ENCODE measurements around the gene EYA2.
"Not testable (repeated sequence)": the region's sequence is repeated elsewhere in the genome, so short reads cannot be mapped to it uniquely, and the experiment has no call there.

Gene EYA2

DNA sequence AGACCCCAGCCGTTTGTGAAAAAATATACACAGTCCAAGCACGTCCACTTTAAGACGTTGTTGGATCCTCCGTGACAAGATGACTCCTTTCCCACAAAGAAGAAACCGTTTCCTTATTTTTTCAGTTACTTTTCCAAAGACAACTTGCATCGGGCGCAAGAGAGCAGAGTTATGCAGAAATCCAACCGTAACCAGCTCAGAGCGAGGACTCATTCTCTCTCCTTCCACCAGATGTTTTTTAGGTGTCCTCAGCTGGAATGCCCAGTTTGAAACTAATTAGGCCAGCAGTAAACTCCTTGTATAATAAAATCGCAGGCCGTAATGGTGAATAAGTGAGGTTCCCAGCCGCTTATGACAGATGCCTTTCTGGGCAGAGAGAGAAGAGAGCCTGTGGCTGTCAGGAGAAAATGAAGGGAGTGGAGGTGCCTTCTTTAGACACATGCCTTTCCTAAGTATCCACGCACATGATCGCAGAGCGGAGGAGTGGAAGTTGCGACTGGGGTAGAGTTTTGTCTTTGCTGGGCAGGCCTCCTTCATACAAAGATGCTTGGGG lies 2.8 kb downstream of the EYA2 start:
- DNase-seq = no peak

GRCh38 chr20:46898423-46898822 lies 3.8 kb downstream of the EYA2 start:
- no peak for DNase-seq

- DNase-seq = no peak
Measured at GRCh38 chr20:46899621-46900020, 5.0 kb downstream of the EYA2 start.

GRCh38 chr20:46900086-46900485 lies 5.4 kb downstream of the EYA2 start:
- DNase-seq = no peak

DNA sequence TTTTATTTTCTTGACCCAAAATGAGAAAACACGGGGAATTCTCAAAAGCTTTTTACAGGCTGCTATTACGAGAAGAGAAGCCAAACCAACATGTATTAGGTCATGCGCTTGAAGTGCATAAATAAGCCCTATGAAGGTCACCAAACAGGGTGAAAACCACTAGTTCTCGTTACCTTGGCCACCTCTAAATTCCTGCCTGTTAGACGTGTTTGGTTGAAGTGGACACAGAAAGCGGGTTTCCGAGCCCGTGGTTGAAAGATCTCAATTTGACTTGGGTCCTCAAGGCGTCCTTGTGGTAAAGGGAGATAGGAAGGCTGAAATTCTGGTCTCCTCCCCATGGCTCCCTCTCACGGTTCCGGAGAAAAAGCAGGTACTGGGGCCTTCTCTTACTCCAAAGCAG lies 6.2 kb downstream of the EYA2 start:
- no peak for DNase-seq

DNA sequence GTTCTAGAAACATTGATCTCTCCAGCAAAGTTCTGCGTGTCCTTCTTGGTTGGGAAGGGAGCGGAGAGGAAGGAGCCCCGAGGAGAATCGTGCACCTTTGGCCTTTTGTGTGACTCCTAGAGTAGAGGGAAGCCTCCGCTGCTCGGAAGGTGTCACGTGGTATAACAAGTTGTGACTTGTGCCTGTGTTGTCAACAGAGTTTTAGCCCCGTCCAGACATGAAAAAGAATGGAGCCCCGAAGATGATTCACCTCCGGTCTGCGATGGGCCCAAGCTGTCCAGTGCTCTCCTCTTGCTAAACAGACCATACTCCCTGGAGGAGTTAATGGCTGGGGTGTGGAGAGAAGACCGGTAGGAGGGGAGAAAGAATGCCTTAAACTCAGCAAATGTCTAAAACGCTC lies 7.0 kb downstream of the EYA2 start:
- DNase-seq = no peak

GRCh38 chr20:46903256-46903655 lies 8.6 kb downstream of the EYA2 start:
- DNase-seq = no peak

GRCh38 chr20:46903937-46904336 lies 9.3 kb downstream of the EYA2 start:
- no peak for DNase-seq

GRCh38 chr20:46905364-46906125 lies 10.9 kb downstream of the EYA2 start:
- no peak for DNase-seq

GRCh38 chr20:46913329-46914044 lies 18.8 kb downstream of the EYA2 start:
- DNase-seq = no peak

DNA sequence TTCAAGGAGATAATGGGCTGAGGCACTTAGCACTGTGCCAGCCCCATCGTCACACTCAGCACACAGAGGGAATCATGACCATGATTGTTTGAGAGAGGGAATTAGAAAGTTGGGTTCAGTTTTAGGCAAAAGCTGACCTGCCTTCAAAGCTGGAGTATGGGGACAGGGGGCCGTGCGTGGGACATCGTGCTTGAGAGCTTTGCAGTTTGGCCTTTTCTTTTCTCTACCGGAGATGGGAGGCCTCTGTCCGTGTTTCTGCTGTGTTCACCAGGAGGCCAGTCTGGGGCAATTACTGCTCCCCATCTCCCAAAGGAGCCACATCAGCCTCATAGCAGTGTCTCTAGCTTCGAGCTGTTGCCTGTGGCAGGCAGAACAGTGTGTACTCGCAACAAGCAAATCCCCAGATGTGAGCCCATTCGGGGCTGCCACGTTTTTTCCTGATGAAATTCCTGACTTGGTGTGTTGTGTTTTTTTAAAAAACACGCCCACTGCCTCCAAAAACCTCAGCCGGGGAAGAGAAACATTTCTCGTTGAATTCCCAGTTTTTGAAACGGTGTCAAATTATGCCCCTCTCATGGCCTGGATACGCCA lies 20.2 kb downstream of the EYA2 start:
- no peak for DNase-seq

DNA sequence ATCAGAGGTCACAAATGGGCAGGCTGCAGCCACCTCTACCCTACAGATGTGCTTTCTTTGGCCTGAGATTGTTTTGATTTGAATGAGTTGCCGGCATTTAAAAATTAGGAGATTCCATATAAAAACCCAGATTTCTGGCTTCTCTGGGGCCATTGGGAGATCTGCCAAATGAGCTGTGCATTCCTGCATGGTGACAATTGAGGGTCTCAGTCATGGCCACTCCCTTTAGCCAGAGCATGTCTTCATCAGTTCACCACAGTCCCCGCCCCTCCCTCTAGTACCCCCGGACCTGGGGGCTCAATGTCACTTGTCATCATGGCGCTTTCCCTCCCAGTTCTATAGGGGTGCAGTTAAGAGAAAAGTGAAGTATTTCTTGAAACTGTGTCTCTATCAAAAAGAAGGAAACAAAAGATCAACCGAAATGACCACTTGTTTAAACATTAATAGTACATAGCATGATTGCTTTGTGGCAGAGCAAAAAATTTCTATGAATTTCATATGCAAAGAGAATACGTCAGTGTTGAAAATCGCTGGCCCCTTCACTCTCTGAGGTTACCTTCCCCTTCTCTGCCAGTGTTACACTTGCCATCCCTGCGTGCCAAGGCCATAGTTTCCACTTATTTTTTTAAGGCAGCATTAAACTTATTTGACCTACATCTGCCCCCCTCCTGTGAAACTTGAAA lies 21.1 kb downstream of the EYA2 start:
- no peak for DNase-seq

- DNase-seq = no peak
Measured at GRCh38 chr20:46916258-46916603, 21.6 kb downstream of the EYA2 start.

DNA sequence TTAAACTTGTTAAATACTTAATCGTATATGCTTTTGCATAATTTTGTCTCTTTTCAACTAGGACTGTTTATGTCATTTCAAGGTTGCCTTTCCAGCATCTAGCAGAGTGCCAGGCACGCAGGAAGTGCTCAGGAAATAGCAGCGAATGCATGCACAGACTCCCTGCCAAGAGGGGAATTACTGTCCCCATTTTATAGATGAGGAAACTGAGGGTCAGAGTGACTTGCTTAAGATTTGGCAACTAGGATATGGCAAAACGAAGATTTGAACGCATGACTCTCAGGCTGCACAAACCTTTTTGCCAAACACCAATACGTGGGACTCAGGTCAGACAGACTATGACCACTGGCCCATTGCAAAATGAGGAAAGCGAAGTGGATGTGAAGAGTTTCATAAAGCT lies 22.5 kb downstream of the EYA2 start:
- DNase-seq = no peak

GRCh38 chr20:46920114-46920513 lies 25.5 kb downstream of the EYA2 start:
- DNase-seq = no peak

- not testable (repeated sequence) for DNase-seq
Measured at GRCh38 chr20:46922841-46923240, 28.2 kb downstream of the EYA2 start.

- DNase-seq = no peak
Measured at GRCh38 chr20:46923550-46923949, 28.9 kb downstream of the EYA2 start.

DNA sequence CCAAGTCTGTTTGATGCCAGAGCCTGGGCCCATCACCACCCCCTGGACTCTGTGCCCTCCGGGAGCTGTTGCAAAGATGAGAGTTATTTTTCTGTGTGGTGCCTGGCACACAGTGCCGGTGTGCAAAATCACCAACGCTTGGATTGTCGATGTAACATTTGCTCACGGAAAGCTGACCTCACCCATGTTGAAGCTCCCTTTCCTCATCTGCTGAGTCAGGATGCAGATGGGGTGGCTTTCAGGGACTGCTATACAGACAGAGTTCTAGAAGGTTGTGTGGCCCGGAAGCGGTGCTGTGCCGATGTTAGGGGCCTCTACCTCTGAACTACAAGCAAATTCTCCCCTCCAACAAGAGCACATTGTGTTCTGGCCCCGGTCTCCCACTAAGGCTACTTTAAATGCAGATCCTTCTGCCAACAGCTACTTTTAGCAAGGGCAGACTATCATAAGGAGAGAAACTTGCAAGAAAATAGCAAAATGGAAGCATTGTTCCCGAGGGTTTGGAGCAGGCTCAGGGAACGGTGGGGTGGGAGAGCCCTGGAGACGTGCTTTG lies 34.0 kb downstream of the EYA2 start:
- DNase-seq = no peak

- DNase-seq = no peak
Measured at GRCh38 chr20:46929902-46930301, 35.3 kb downstream of the EYA2 start.

DNA sequence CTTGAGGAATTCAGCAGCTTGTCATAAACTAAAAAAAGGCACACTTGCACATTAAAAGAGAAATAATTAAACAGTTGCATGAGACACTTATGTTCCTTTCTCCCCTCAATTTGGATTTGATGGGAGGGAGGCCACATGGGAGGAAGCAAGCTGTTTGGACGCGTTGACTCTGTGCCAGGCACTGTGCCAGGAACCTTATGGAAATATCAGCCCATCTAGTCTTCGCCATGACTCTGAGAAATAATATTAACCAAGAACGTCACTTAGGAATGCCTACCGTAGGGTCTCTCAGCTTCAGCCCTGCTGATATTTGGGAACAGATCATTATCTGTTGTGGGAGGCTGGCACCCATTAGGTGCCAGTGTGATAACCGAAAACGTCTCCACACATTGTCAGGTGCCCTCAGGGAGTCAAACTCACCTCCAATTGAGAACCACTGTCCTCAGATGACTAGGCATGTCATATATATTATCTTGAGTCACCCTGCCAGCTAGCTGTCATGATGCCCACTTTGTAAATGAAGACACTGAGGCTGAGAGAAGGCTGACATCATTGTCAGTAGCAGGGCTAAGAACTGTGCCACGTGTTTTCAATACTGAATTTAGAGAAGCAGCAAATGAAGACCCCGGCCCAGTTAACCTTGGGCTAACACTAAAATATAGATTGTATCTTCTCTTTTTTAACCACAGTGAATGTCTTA lies 36.1 kb downstream of the EYA2 start:
- no peak for DNase-seq

DNA sequence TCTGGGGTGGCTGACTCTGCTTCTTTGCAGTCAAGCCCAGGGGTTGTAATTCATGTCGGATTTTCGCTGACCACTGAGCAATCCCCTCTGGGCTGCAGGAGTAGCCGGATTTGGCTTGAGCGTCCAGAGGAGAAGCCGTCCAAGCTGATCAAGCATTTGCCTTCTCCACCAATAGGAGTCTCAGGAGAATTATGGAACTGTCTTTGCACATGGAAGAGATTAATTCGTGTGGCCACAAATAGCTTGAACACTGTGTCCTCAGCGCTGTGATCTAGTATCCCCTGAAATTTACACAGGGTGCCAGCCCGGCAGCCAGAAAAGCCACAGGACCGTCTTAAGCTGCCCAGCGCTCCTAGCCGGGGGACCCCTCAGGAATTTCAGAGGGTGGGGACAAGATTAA lies 37.1 kb downstream of the EYA2 start:
- DNase-seq = no peak

- DNase-seq = not testable (repeated sequence)
Measured at GRCh38 chr20:46932439-46932838, 37.8 kb downstream of the EYA2 start.
